ENCODE data around the gene PLPP3.

The PLPP3 gene

DNA sequence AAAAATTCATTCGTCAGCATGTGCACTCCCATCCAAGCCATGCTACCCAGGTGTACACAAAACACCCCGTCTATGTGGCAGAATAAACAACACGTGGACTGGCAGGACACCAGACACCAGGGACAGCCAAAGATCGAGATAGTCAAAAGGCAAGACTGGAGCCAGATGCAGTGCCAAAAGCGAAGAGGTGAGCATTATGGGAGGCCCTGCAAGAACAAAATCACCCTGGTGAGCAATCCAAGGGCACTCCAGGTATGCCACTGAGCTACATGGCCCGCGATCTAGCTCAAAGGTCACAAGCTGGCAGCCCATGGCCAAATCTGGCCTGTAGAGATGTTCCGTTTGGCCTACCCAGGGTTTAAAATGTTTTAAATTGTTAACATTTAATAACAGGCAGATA is 33.7 kb downstream of the PLPP3 start:
- DNase-seq = no peak

DNA sequence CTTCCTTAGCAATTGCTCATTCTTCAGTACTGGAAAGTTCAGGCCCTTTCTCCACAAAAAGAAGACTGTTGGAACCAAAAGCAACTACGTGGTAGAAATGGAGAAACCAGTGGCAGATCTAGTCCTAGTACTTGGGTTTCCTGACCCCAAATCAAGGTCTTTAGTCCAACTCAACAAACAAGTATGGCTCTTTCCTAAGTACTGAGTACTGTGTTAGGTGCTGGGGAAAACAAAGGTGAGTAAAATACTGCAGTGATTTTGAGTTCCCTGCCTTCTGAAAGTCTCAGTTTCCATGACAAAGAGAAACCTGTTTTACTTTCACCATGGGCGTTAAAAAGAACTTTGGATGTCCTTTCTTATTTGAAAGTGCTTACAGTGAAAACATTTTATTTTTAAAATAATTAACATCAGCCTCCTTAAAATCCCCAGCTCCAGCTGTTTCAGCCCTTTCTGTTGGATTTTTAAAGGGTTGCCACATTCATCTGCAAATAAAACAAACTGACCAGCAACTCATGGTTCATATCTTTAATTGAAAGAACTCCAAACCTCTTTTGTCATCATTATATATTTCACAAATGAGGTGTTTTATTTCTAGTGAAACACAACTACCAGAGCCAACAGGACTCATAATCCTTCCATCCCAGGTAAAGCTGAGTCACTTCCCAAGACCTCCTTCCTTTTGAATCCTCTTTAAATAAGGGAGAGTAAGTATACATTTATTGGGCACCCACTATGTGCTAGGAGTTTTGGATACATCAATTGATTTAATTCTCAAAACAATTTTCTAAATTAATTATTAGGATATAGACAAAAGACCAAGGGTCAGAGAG is 35.4 kb downstream of the PLPP3 start:
- no peak for DNase-seq

DNA sequence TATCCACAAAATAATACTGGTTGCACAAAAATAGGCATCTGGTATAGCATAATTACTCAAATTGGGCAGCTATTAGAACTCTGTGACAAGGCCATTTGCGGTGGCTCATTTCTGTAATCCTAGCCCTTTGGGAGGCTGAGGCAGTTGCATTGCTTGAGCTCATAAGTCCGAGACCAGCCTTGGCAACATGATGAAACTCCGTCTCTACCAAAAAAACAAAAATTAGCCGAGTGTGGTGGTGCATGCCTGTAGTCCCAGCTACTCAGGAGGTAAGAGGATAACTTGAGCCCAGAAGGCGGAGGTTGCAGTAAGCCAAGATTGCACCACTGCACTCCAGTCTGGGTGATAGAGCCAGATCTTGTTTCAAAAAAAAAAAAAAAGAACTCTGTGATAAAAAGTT is 36.7 kb downstream of the PLPP3 start:
- no peak for DNase-seq

DNA sequence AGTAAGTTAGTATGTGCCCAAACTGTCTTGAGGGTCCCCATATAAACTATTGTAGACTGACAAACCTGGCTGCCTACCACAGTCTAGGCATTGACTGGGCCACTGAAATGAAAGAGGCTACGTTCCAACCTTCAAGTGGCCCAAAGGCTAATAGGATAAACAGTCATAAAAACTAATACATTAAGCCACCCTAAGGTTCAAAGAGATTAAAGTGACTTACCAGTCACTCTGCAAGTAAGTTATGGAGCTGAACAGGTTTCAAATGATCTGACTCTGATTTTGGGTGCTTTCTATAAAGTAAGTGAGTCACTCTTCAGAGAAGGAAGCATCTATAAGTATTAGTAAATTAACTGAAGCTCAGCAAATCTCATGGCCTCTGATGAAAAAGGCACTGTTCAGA is 38.0 kb downstream of the PLPP3 start:
- DNase-seq = no peak

DNA sequence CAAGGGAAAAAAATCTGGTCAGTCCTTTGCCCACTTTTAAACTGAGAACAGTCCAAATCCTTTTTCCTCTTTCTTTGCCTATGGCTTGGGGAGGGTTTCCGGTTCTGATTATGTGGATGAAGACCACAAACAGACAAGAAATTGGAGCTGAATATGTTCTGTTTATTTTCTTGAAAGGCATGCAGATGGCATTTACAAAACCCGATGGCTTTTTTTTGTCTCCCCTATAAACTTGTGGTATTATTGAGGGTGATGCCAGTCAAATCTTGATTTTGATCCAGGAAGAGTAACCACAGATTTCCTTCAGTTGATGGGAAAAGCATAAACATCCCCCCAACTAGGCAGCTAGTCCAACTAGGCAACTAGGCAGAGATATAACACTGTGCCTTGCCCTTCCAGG is 38.9 kb downstream of the PLPP3 start:
- DNase-seq = no peak

DNA sequence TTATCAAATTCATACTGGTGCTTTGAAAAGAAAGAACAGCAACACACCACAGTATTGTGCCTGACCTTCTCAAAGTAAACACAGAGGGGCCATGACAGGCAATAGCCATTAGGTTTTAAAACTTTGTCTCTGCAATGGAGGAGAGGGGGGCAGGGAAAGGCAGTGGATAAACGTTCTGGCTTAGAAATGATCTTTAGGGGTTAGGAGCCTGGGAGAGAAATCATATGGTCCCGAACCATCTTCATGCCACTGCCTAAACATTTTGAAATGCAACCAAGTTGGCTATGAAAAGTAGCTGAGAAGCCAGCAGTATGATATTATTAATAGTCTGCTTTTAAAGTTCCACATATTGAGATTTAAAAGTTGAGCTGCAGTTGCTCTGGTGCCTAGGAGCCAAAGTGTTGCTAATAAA is 39.8 kb downstream of the PLPP3 start:
- DNase-seq = no peak

DNA sequence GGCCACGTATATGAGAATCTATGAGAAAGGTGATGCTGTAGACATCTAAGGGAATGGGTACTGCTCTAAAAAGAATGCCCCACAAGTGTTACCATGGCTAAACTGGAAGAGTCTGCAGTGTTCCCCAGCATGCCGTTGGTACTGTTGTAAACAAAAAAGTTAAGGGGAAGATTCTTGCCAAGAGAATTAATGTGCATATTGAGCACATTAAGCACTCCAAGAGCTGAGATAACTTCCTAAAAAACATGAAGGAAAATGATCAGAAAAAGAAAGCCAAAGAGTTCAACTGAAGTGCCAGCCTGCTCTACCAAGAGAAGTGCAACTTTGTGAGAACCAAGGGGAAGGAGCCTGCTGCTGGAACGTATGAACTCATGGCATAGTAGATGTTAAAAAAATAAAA is 40.8 kb downstream of the PLPP3 start:
- DNase-seq = no peak

DNA sequence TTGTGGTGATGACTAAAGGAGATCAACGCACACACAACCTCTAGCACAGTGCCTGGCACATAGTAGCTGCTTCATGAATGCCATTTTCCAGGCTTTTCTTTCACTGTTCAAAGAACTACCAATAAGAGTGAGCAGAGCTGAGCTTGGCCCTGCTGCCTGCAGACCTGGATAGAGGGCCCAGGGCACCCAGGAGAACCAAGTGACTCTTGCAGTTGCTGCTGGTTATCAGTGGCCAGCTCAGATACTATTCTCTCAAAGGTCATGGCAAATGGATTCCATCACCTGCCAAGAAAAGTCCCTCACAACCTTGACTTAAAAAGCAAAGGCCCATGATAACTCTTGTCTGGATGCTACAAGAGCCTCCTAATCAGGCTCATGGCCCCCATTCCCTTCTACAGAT is 41.7 kb downstream of the PLPP3 start:
- no peak for DNase-seq

DNA sequence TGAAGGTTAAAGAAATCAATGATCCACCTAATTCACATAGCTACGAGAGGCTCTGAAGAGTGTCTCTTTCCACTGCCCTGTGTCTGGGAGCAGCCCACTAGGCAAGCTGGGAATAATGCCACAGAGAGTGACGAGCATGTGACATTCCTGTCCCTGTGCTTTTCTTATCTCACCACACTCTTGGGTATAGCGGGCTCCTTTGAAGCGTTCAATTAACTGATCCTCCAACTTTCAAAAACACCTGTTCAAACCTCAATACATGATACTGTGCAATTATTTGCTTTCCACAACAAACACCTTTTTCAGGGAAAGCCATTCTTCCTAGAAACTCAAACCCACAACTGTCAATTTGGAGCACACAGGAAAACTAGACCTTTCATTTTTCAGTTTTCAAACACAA is 43.4 kb downstream of the PLPP3 start:
- no peak for DNase-seq

DNA sequence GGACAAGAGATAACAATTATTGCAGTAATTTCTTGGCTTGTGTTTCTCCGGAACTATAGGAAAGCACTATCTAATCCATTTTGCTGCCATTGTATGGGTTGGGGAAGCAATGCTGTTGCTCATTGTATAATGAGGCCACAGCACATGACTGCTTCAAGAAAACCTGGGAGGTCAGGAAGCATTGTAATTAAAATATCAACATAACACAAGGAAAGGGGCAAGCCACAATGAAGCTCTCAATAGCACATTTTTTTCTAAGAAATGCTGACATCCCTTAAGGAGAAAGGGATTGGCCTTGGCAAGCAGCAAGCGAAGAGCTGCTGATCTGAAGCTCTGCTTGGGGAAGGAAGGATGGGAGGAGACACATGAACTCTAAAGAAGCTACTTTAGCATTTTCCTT is 44.0 kb downstream of the PLPP3 start:
- no peak for DNase-seq

DNA sequence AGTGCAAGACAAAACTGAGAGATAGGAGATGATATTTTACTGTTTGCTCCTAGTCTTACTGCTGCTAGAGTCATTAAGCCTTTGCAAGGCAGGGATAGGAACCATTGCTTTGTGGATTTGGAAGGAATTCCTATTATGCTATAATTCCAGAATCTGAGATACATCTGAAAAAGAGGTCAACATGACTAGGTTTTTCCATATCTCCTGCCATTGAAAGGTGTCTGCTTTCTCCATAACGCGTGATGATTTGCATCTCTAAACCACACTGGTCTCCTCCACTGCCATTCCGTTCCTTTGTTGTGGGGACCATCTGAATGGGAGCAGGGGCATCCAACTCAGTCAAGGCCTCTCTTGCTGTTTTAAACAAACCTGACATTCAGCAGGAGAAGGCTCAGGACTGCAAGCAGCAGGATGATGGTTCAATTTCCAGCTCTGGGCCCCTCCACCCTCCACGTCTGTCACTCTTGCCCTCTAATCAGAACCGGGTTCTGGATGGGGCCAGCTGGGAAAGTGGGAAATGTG is 45.2 kb downstream of the PLPP3 start:
- DNase-seq = no peak

DNA sequence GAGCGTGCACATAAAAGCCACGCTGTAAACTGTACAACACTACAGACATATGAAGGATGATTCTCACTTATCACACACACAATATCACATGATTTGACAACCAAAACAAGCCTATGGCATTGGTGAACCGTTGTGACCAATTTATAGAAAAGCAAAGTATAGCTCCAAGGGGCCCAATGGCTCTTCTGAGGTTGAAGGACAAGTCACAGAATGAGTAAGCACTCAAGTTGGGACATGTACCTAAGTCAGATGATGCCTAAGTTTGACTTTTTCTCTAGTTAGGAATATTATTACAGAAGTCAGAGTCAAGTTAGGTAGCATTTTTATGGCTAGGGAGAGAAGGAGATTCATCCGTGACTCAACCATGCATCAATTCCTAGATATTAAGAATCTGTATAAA is 45.7 kb downstream of the PLPP3 start:
- DNase-seq = no peak

DNA sequence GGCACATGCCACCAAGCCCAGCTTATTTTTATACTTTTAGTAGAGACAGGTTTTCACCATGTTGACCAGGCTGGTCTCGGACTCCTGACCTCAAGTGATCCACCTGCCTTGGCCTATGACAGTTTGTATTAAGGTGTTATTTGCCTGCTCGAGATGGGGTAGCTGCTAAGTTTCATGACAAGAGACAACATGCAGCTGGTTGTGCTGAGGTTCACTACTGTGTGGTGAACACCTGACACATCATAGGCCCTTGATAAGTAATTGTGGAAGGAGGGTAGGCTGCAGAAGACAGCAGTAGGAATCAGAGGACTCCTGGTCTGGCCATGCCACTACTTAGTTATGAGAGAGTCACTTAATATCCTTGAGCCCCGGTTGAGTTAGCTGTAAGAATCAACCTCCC is 46.2 kb downstream of the PLPP3 start:
- no peak for DNase-seq

DNA sequence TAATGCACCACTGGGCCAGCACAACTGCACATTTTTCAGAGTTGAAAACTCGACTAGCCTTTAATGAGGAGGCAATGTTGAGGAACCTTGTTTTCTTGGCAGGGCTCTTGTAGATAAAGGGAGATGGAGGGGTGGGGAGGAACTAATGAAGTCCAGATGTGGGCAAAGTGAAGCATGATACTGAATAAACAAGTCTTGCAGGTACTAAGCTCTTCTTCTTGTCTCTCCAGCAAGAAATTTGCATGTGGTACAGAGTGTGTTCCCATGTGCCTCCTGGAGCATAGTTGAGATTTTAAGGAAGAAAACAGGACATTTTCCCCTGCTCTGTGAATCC is 47.0 kb downstream of the PLPP3 start:
- no peak for DNase-seq

DNA sequence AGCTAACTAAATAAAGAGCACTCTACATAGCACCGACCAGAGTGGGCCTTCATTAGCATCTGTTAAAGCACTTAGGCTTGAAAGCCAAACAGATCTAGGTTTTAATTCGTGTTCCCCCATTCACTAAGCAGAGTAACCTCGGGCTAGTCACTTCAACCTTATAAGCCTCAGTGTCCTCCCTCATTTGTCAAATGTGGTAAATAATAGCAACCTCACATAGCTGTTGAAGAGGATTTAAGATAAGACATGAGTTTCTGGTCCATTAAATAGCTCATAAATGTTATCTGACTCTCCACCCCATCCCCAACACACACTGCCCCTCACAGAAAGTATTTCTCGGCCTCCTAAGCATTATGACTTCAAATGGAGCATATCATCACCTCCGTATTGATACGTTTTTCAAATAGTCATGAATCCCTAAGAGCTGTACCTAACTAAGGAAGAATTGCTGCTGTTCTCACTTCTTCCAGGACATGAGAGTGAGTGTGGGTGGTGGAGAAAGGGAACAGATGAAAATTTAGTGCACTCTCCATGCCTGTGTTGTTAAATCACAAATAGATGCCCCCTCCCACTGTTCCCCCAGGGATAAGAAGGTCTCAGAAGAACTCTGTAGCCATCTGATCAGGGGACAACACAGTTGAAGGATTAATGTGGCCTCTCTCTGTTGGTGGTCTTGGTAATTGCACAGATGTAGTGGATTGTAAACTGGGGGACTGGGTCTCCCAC is 47.6 kb downstream of the PLPP3 start:
- DNase-seq = no peak

DNA sequence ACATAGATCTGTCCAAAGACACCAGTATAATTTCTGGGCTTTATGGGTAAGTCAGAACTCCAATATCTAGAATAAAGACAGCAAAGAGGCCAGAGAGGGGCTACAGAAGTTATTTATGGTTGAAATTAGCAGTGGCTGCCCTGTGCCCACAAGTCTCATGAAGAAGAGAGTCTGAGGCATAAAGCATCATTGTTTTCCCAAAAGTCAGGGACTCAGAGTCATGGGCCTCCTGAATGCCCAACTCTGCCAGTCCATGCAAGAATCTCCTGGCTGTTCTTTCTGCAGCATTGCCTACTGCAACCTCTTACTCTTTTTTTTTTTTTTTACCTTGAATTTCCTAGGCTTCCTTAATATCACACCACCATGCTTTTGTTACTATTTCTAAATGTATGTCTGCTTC is 49.6 kb downstream of the PLPP3 start:
- no peak for DNase-seq

DNA sequence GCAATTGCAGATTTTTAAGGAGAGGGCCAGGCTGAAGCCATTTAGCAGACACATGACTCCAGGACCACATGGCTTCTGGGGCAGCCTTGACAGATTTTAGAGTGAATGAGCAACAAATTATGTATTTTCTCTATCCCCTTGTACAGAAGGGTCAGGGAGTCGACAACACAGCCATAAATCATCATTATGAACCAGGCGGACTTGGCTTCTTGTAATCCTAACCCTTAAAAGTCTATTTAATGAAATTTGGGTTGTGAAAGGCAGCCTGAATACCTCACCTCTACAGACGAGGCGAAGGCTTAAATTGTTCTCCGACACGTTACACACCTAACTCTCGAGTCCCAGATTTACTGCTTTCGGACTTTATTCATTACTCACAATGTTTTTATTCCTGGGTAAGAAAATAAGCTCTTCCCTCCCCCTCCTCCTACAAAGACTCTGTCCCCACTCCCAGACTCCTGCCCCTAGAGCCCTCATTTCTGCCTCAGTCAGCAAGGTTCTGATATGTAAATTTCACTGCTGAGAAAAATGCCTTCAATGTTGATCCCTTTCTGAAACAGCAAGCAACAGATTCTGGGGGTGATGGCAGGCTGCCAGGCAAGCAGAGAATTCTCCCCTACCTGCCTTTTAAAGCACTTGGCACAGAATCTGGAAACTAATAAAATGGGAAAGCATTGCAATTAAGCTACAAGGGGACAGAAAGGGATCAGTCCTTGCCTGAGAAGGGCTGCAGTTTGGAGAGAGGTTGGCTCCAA is 51.6 kb downstream of the PLPP3 start:
- no peak for DNase-seq

DNA sequence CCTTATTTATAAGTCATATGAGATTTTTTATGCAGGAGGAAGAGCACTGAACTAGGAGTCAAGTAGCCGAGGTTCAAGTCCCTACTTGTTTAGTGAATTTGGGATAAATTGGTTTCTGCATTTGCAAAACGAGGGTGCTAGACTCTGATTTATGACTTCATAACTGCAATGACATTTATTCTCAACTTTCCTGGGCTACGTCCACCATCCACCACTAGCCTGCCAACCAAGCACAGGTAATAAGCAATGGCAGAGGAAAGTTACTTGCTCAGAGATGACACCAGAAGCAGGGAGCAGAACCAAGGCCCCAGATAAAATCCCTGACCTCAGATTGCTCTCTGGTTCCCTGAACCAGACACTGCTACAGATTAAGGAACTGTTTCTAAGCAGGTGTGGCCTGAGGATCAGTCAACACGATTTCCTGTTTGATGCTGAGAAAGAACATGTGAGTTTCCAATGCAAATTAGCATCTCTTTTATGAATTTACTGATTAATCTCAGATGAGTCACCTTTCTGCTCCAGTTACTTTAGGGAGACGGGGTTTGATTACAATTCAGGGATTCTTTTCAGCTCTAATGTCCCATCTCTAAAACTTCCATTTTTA is 52.7 kb downstream of the PLPP3 start:
- DNase-seq = peak in 1 of 2 donors; percentile 3

DNA sequence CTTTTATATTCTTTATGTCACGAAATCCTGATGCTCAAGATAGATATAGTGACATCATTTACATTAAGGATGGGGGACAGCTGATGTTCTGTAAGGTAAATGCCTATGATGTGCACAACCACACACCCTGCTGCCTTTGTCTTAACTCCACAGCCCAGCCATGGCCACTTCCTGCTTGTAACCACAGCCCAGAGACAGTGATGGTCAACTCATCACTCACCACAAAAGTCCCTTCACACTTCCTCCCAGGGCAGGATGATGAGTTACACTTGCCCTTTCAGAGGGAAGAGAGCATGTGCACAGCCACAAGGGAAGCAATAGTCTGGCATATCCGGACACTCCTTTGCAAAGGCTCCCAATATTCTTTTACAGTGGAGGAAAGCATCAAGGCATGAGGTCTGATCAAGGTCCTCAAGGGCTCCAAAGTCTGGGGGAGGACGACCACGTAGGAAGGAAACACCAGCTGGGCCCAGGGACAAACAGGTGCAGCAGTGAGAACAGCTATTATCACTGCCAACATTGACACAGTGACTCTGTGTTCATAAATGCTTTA is 53.8 kb downstream of the PLPP3 start:
- peak; percentile 20 to 78 for DNase-seq

DNA sequence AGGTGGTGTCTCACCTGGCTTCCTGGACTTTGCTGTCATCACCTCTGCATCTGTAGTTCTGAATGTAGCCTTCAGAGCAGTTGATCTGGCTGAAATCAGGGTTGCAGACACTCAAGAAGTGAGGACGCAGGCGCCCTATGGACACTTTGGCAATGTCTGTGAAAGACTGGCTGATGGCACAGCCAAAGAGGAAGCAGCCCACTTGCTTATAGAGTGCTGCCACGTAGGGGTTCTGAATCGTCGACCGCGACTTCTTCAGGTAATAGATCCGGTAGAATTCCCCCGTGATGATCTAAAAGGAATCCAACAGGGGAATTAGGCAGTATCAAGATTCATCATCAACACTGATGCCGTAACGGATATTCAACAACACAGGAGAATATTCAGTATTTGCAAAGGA is 55.1 kb downstream of the PLPP3 start:
- DNase-seq = no peak

DNA sequence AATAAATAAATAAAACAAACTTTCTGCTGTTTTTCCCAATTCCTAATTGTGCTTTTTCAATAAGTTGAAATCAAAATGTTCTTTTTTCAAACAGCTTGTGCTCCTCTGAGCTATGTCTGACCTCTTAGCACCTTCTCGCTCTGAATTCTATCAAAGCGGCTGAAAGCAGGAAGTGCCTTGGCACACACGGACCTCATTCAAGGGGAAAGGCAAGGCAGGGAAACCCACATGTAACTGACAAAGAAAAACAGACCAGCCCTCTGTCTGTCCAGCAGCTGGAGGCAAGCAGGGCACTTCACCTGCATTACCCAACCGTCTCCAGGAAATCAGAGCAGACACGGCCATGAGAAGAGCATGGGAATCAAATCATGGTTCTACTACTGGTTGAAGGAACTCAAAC is 56.7 kb downstream of the PLPP3 start:
- DNase-seq = no peak

DNA sequence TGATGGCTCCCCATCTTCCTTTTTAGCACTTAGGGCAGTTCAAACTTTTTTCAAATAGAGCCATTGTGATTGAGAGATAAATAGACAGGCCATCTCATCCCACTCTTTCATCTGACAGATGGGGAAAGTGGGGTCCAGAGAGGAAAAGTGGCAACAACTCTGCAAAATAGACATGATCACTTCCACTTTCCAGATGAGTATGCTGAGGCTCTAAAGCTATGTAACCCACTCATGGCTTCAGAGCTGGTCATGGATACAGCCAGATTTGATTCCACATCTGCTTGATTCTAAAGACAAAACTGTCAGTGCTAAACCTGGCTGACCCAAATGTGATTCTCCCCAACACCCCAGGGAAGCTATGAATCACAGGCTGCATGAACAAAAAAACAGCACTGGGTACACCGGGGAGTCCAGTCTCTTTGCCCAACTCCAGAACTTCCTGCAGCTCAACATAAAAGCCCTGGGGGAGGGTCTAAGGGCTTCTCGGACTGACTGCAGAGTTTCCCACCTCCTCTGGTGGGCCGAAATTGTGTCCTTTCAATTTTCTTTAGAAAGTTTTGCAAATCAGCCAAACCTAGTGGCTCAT is 59.3 kb downstream of the PLPP3 start:
- no peak for DNase-seq
